SHP77 (cell line): ENCODE data around the gene FRMD1.

ENCODE experiments used
- DNase-seq, 2 experiments: peaks; one replicate each; lab custom pipeline; 2025; lab: John Stamatoyannopoulos, UW

FRMD1 gene

GRCh38 chr6:168055696-168056489, 23.1 kb downstream of the FRMD1 start:
- no peak for DNase-seq

DNA sequence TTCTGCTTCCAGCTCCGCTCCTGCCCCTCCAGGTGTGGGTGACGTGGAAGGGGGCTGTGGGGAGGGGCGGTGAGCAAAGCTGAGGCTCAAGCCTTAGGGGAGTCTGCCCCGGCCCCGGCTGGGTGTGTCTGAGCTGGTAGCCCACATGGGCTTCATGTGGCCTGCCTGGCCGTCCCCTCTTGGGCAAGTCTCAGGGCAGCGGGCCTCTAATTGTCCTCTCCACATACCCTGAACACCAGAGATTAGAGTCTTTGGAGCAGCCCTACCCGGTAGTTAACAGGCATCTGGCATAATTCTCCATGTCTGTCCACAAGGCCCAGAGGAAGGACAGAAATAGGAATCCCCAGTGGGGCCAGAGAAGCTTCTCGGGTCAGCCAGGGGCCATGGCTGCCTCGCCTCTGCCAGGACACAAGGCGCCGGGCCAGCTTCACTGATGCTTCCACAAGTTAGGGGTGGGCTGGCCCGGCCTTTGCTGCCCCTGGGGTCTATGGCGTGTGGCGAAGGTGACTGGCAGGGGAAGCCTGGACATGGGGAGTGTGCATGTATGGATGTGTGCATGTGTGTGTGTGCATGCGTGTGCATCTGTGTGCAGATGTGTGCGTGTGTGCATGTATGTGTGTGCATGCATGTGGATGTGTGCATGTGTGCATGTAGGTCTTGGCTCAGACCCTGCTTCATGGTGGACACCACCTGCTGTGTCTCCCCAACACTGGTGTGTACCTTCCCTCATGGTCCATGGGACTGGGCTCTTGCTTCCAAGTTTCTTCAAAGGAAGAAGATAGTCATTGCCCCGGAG, 24.0 kb downstream of the FRMD1 start:
- DNase-seq, result no peak

- no peak for DNase-seq
Measured at GRCh38 chr6:168053957-168054471, 25.0 kb downstream of the FRMD1 start.

GRCh38 chr6:168053086-168053956, 25.7 kb downstream of the FRMD1 start:
- no peak for DNase-seq

GRCh38 chr6:168052291-168052891, 26.6 kb downstream of the FRMD1 start:
- DNase-seq, result no peak

DNA sequence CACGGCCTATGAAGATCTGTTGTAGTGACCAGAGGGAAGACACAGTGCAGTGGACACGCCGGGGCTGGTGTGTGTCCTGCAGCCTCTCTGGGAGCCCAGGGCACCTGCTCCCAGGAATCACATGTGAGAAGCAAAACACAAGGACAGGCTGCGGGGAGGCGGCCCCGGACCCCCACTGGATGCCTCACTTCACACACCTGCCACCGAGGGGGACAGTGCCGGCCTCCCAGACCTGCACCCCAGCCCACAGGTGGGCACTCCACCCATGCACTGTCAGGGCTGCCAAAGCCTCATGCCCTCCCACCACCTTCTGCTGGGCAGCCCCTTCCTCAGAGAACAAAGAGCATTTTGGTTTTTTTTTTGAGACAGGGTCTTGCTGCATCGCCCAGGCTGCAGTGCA, 27.4 kb downstream of the FRMD1 start:
- no peak for DNase-seq

DNA sequence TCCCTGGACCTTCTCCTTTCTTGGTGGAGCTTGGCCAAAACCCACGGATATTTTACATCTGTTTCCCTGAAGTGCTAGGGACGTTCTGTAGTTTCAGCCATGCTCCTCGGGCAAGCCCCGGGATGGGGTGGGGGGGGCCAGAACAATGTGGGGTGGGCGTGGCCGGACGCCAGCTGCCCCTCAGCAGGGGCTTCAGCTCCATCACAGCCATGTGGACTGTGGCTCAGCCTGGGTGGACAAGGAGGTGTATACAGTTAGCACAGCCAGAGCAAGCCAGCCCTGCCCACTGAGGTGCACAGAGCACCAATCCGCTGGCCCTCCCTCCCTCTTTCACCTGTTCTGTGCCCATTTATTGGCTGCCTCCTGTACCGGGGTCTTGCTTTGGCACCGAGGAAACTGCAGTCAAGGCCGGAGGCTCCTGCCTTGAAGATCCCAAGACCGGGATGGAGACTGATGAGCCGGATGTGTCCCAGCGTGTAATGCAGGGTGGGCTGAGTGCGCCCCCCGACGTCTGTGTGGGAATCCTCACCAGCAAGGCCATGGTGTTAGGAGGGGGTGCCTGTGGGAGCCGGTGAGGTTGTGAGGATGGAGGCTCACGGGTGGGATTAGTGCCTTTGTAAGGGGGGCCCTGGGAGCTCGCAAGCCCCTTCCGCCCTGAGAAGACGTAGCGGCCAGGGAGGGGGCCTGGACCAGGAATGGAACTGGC, 28.0 kb downstream of the FRMD1 start:
- no peak for DNase-seq

DNA sequence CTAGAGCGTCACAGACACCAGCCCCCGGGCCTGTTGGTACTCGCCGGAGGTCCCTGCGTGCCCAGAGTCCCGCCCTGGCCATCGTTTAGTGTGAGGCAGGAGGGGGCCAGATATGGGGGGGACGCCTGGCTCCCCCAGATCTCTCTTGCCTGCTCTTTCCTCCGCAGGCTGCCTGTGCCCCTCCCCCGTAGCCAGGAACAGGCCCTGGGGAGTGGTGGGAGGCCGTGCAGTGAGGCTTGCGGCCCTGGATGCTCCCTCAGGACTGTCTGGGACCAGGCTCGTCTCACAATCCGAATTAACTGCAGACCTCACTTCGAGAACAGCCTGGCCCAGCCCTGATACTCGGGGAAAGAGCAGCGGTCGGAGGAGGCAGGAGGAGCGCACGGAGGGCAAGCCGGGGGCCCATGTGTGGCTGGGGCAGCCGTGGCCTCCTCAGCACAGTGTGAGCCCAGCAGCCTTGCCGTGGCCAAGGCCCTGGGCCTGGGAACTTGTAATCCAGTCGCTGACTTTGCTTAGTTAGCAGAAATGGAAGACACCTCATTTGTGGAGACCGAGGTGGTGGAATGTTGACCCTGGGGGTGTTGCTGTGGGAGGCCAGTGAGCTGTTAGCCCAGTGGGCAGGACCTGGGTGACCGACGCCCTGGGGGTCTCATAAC, 28.7 kb downstream of the FRMD1 start:
- DNase-seq, result no peak

DNA sequence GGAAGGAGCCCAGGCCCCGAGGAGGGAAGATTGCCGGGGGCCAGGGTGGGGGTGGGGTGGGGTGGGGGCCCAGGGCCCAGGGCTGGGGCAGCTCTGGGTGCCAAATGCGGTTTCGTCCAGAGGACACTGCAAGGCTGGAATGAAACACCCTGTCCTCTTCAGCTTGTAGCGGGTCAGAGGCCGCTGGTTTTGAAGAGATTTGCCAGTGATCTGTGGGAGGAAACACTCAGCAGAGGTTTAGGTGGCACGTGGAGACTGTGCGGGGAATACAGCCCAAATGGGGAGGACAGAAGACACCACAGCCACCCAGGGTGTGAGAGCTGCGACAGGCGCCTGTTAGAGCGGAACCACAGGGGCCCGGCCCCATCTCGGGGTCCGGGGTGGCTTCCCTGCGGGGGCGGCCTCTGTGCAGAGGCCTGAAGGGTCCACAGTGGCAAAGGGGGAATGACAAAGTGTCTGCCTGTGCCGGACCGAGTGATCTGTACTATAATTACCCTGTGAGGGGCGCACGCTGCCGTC, 29.2 kb downstream of the FRMD1 start:
- DNase-seq, result no peak

GRCh38 chr6:168049277-168049676, 29.7 kb downstream of the FRMD1 start:
- DNase-seq, result no peak

GRCh38 chr6:168048724-168049025, 30.3 kb downstream of the FRMD1 start:
- DNase-seq, result no peak

- no peak for DNase-seq
Measured at GRCh38 chr6:168047841-168048723, 30.9 kb downstream of the FRMD1 start.

DNA sequence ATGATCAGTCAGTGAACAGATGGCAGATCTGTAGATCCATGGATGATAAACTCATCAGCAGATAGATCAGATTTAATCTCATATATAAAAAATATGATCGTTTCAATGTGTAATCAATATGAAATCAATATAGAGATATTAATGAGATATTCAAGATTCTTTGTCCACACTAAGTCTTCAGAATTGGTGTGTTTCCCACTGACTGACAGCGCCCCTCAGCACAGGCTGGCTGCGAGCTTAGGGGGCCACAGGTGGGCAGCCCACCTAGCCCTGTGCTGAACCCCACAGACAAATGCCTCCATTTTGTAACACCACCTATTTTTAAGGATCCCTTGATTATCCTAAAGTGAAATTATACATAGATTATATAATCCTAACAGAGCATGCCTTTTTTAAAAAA, 32.3 kb downstream of the FRMD1 start:
- no peak for DNase-seq

- DNase-seq, result no peak
Measured at GRCh38 chr6:168045706-168046620, 33.0 kb downstream of the FRMD1 start.

DNA sequence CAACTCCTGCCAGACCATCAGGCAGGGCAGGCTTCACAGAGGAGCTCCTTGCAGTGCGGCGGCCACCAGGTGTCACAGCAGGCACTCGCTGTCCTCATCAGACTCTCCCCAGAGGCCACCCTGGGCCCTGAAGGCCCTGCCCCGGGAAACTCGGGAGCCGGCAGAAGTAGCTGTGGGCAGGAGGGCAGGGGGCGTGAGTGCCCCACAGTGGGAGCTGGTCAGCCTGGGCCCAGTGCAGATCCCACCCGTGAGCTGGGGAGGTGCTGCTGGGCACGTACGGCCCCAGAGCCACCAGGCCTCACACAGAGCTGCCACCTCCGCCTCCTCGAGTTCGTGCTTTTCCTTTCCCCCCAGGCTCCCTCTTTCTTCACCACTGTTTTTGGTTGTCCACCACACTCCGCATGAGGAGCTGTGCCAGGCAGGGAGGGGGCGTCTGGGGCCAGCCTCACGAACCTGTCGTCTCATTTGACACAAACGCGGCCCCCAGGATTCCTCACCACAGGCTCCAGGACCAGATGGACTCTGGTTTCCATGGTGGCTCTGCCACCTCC, 33.8 kb downstream of the FRMD1 start:
- no peak for DNase-seq

GRCh38 chr6:168044521-168045130, 34.4 kb downstream of the FRMD1 start:
- DNase-seq, result no peak

GRCh38 chr6:168043848-168044415, 35.1 kb downstream of the FRMD1 start:
- DNase-seq, result no peak
